ENCODE data around the gene MARCHF4. TPM values are rescaled to one million over a fixed set of nuclear protein-coding genes. Genes with fewer than 3 reads are reported as not detected.

MARCHF4 gene
- total and polyA plus RNA-seq, 9 of the 15 experiments (the other 6 are each of a cell fraction or from before 2014, with no cell fraction given), result 0.05 TPM; not detected in 8

GRCh38 chr2:216399621-216400020, 27.3 kb upstream of the MARCHF4 start:
- no peak for FAIRE-seq

More at GRCh38 chr2:216399621-216400020, 27.3 kb upstream of the MARCHF4 start:
- DNase-seq (ENCODE audit: extremely low read depth in 1 of 4, low spot score in 3 of 4), result no peak
- 0% methylated on average over 1 of the region's 1 CpG for WGBS (ENCODE audit: insufficient coverage, low coverage, missing lambda C conversion rate)
- H3K4me1 ChIP-seq (replicated peaks in 1 of 2; ENCODE audit: control insufficient read depth in 2 of 2, insufficient read depth in 2 of 2, low read length in 2 of 2), result no peaks in the 10 kb centered on the region; a peak in 1 of 5 replicates
- H3K27me3 ChIP-seq (ENCODE audit: control insufficient read depth in 2 of 2, insufficient read depth in 2 of 2, low read length in 2 of 2), result no peaks in the 10 kb centered on the region; a peak in 1 of 5 replicates
- no peak for ATAC-seq
- no TSS peak for BruUV-seq (replicated peaks)
- ChIA-PET POLR2A (interaction anchor here (1.2 kb wide), 1 partner anchor 13 kb away, joined by 4 read pairs; the partner anchor contains the start of gene SMARCAL1), CTCF (ENCODE audit: low intra/inter-chr PET ratio) (no interaction called here)
- intact Hi-C loops (cut with micrococcal nuclease) (loop anchor here (5.0 kb wide), 1 partner anchor 177 kb away; no protein-coding TSS in a partner anchor), in situ Hi-C loops (cut with MboI) (no loop called here)
- no peaks in the 10 kb centered on the region for H3K9me1 ChIP-seq (ENCODE audit: control insufficient read depth, insufficient read depth, low read length)
- no peaks in the 10 kb centered on the region for H3K79me2 ChIP-seq (ENCODE audit: control insufficient read depth, insufficient read depth, low read length)
- no peak overlapping the region for H3K4me2 ChIP-seq (ENCODE audit: insufficient read depth, low read length)
- H3K4me3 ChIP-seq, result no peak overlapping the region
- no peak overlapping the region for H2AFZ ChIP-seq (ENCODE audit: low read depth, low read length)
- no peaks in the 10 kb centered on the region for H3K36me3 ChIP-seq (ENCODE audit: control insufficient read depth, insufficient read depth, low read length)
- H3K27ac ChIP-seq (ENCODE audit: extremely low read depth, low read depth, low read length), result no peak overlapping the region
- no peaks in the 10 kb centered on the region for H3K9me3 ChIP-seq (replicated peaks; ENCODE audit: control insufficient read depth, insufficient read depth, low read depth, low read length)
- H4K20me1 ChIP-seq (replicated peaks; ENCODE audit: control insufficient read depth, insufficient read depth, low read length), result no peaks in the 10 kb centered on the region
- H3K9ac ChIP-seq (ENCODE audit: insufficient read depth in 1 of 2, low read depth in 2 of 2, low read length in 2 of 2), result no peak overlapping the region
- TF ChIP-seq ZHX1 (conservative IDR thresholded peaks at IDR 0.05; ENCODE audit: low read length), result no peak
- no peak for TF ChIP-seq FOXJ2 (tag; IDR thresholded peaks at IDR 0.05)
- TF ChIP-seq ARNT (IDR thresholded peaks at IDR 0.05), result no peak
- TF ChIP-seq, protein P1, sequence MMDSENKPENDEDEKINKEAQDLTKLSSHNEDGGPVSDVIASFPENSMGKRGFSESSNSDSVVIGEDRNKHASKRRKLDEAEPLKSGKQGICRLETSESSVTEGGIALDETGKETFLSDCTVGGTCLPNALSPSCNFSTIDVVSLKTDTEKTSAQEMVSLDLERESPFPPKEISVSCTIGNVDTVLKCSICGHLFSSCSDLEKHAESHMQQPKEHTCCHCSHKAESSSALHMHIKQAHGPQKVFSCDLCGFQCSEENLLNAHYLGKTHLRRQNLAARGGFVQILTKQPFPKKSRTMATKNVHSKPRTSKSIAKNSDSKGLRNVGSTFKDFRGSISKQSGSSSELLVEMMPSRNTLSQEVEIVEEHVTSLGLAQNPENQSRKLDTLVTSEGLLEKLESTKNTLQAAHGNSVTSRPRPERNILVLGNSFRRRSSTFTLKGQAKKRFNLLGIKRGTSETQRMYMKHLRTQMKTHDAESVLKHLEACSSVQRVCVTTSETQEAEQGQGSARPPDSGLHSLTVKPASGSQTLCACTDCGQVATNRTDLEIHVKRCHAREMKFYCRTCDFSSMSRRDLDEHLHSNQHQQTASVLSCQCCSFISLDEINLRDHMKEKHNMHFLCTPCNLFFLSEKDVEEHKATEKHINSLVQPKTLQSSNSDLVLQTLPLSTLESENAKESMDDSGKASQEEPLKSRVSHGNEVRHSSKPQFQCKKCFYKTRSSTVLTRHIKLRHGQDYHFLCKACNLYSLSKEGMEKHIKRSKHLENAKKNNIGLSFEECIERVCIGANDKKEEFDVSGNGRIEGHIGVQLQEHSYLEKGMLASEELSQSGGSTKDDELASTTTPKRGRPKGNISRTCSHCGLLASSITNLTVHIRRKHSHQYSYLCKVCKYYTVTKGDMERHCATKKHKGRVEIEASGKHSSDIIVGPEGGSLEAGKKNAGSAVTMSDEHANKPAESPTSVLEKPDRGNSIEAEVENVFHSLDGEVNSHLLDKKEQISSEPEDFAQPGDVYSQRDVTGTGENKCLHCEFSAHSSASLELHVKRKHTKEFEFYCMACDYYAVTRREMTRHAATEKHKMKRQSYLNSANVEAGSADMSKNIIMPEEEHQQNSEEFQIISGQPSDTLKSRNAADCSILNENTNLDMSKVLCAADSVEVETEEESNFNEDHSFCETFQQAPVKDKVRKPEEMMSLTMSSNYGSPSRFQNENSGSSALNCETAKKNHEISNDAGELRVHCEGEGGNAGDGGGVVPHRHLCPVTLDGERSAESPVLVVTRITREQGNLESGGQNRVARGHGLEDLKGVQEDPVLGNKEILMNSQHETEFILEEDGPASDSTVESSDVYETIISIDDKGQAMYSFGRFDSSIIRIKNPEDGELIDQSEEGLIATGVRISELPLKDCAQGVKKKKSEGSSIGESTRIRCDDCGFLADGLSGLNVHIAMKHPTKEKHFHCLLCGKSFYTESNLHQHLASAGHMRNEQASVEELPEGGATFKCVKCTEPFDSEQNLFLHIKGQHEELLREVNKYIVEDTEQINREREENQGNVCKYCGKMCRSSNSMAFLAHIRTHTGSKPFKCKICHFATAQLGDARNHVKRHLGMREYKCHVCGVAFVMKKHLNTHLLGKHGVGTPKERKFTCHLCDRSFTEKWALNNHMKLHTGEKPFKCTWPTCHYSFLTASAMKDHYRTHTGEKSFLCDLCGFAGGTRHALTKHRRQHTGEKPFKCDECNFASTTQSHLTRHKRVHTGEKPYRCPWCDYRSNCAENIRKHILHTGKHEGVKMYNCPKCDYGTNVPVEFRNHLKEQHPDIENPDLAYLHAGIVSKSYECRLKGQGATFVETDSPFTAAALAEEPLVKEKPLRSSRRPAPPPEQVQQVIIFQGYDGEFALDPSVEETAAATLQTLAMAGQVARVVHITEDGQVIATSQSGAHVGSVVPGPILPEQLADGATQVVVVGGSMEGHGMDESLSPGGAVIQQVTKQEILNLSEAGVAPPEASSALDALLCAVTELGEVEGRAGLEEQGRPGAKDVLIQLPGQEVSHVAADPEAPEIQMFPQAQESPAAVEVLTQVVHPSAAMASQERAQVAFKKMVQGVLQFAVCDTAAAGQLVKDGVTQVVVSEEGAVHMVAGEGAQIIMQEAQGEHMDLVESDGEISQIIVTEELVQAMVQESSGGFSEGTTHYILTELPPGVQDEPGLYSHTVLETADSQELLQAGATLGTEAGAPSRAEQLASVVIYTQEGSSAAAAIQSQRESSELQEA (IDR thresholded peaks at IDR 0.05; ENCODE audit: low read depth), result no peak
- no peak for TF ChIP-seq KAT7 (CRISPR knock-in tag; IDR thresholded peaks at IDR 0.05; ENCODE audit: borderline replicate concordance)
- no peak for TF ChIP-seq MXI1 (IDR thresholded peaks at IDR 0.05; ENCODE audit: low read depth, low read length)
- no peak for TF ChIP-seq RBBP5 (IDR thresholded peaks at IDR 0.05; ENCODE audit: borderline replicate concordance, insufficient read depth, low read length, poor library complexity, severe bottlenecking)

All from K562 (cell line).